DOHH2 (cell line): ENCODE data around the gene MCUR1.

Experiments used
- EZH2phosphoT487 ChIP-seq: fragments of 200-600 bp; sonication (generic); IDR thresholded peaks from 2 replicates; pipeline ENCODE4 v1.6.1; 2017; ENCODE audit warnings: borderline replicate concordance, mild to moderate bottlenecking, antibody characterized with exemption, low read length, moderate library complexity, mixed read lengths
- TF ChIP-seq, protein P1 (sequence below): fragments of 200-600 bp; sonication (generic); IDR thresholded peaks from one replicate; pipeline ENCODE4 v1.5.1; 2014; ENCODE audit warnings: antibody characterized with exemption, mild to moderate bottlenecking, low read depth, low read length; ENCODE audit not compliant: poor library complexity, severe bottlenecking

GRCh38 chr6:13743736-13744127, 70.6 kb downstream of the MCUR1 start:
- TF ChIP-seq, protein P1, sequence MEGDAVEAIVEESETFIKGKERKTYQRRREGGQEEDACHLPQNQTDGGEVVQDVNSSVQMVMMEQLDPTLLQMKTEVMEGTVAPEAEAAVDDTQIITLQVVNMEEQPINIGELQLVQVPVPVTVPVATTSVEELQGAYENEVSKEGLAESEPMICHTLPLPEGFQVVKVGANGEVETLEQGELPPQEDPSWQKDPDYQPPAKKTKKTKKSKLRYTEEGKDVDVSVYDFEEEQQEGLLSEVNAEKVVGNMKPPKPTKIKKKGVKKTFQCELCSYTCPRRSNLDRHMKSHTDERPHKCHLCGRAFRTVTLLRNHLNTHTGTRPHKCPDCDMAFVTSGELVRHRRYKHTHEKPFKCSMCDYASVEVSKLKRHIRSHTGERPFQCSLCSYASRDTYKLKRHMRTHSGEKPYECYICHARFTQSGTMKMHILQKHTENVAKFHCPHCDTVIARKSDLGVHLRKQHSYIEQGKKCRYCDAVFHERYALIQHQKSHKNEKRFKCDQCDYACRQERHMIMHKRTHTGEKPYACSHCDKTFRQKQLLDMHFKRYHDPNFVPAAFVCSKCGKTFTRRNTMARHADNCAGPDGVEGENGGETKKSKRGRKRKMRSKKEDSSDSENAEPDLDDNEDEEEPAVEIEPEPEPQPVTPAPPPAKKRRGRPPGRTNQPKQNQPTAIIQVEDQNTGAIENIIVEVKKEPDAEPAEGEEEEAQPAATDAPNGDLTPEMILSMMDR: no peak
- TF ChIP-seq EZH2phosphoT487: no peak
